ENCODE results near the gene RNASE4.

GRCh38 chr14:20675669-20676068 is 8.7 kb upstream of the RNASE4 start:
- no peak for TF ChIP-seq GABPA (IDR thresholded peaks at IDR 0.05; ENCODE audit: low read depth)
- no peak for TF ChIP-seq CTCF (IDR thresholded peaks at IDR 0.05)
- no peak for TF ChIP-seq MAX (IDR thresholded peaks at IDR 0.05; ENCODE audit: low read depth)
- TF ChIP-seq REST (IDR thresholded peaks at IDR 0.05; ENCODE audit: low read depth, low read length), result no peak
- TF ChIP-seq JUND (IDR thresholded peaks at IDR 0.05), result no peak
- no peak for TF ChIP-seq EP300 (IDR thresholded peaks at IDR 0.05; ENCODE audit: borderline replicate concordance in 1 of 2, low read depth in 1 of 2, low read length in 1 of 2)
- TF ChIP-seq MXI1 (IDR thresholded peaks at IDR 0.05; ENCODE audit: low read depth, low read length), result no peak
- no peak for TF ChIP-seq IRF3 (IDR thresholded peaks at IDR 0.05; ENCODE audit: low read depth, low read length)
- no peak for TF ChIP-seq POLR2AphosphoS5 (IDR thresholded peaks at IDR 0.05; ENCODE audit: low read depth, low read length)
- TF ChIP-seq SIN3A (IDR thresholded peaks at IDR 0.05; ENCODE audit: borderline replicate concordance, low read depth, low read length), result no peak
- TF ChIP-seq RAD21 (IDR thresholded peaks at IDR 0.05; ENCODE audit: low read length), result no peak
- TF ChIP-seq YY1 (IDR thresholded peaks at IDR 0.05; ENCODE audit: low read depth), result no peak
- no peak for TF ChIP-seq EZH2phosphoT487 (IDR thresholded peaks at IDR 0.05; ENCODE audit: borderline replicate concordance, low read depth)
